Superior temporal gyrus (tissue), 1 donor: ENCODE measurements around the gene PMIS2.
"Not testable (repeated sequence)": the region's sequence is repeated elsewhere in the genome, so short reads cannot be mapped to it uniquely, and the experiment has no call there.

Experiments
- DNase-seq: peaks from one replicate; pipeline ENCODE4 v3.0.0-alpha.2; 2016; ENCODE audit errors: extremely low spot score

Gene PMIS2

GRCh38 chr19:35590875-35591274 is 4.9 kb downstream of the PMIS2 start:
- no peak for DNase-seq

- DNase-seq = peak; percentile 37
These were observed 6.3 kb downstream of the PMIS2 start for GRCh38 chr19:35592226-35592625.

- DNase-seq = not testable (repeated sequence)
These were observed 9.1 kb downstream of the PMIS2 start for GRCh38 chr19:35595026-35595425.

GRCh38 chr19:35595928-35596327 is 10.0 kb downstream of the PMIS2 start:
- no peak for DNase-seq

GRCh38 chr19:35596366-35596999 is 10.5 kb downstream of the PMIS2 start:
- DNase-seq = no peak

- no peak for DNase-seq
These were observed 16.0 kb downstream of the PMIS2 start for GRCh38 chr19:35601971-35602370.

GRCh38 chr19:35604436-35604835 is 18.5 kb downstream of the PMIS2 start:
- DNase-seq = not testable (repeated sequence)

- not testable (repeated sequence) for DNase-seq
These were observed 21.2 kb downstream of the PMIS2 start for GRCh38 chr19:35607170-35607569.

- no peak for DNase-seq
These were observed 21.7 kb downstream of the PMIS2 start for GRCh38 chr19:35607661-35608060.

GRCh38 chr19:35608251-35608650 is 22.3 kb downstream of the PMIS2 start:
- DNase-seq = no peak

- DNase-seq = no peak
These were observed 23.9 kb downstream of the PMIS2 start for GRCh38 chr19:35609851-35610353.

GRCh38 chr19:35612224-35612558 is 26.2 kb downstream of the PMIS2 start:
- DNase-seq = no peak

- DNase-seq = peak; percentile 91
These were observed 26.8 kb downstream of the PMIS2 start, which contains the start of gene HAUS5 for GRCh38 chr19:35612559-35613321. TSS of gene HAUS5 (plus strand) at chr19:35612735. CDS start at chr19:35612795, 60 bp downstream.

GRCh38 chr19:35613574-35613973 is 27.6 kb downstream of the PMIS2 start:
- no peak for DNase-seq

- DNase-seq = no peak
These were observed 29.1 kb downstream of the PMIS2 start for GRCh38 chr19:35615036-35615435.

- no peak for DNase-seq
These were observed 32.9 kb downstream of the PMIS2 start for GRCh38 chr19:35618857-35619256.

- DNase-seq = no peak
These were observed 33.4 kb downstream of the PMIS2 start for GRCh38 chr19:35619290-35619923.

- no peak for DNase-seq
These were observed 34.0 kb downstream of the PMIS2 start for GRCh38 chr19:35620001-35620400.

GRCh38 chr19:35621708-35622107 is 35.7 kb downstream of the PMIS2 start:
- DNase-seq = no peak

- no peak for DNase-seq
These were observed 36.8 kb downstream of the PMIS2 start for GRCh38 chr19:35622750-35623149.

- DNase-seq = peak; percentile 24
These were observed 37.5 kb downstream of the PMIS2 start for GRCh38 chr19:35623327-35624010.

GRCh38 chr19:35628264-35628564 is 42.2 kb downstream of the PMIS2 start:
- DNase-seq = no peak
